Fibroblast of skin of right quadriceps (primary cell): Measurements from ENCODE around the gene ARHGEF9.
"Not testable (repeated sequence)": the region's sequence is repeated elsewhere in the genome, so short reads cannot be mapped to it uniquely, and the experiment has no call there.

Experiments
- DNase-seq: peaks from one replicate; pipeline ENCODE4 v3.0.0-alpha.2; 2013

ARHGEF9 gene

DNA sequence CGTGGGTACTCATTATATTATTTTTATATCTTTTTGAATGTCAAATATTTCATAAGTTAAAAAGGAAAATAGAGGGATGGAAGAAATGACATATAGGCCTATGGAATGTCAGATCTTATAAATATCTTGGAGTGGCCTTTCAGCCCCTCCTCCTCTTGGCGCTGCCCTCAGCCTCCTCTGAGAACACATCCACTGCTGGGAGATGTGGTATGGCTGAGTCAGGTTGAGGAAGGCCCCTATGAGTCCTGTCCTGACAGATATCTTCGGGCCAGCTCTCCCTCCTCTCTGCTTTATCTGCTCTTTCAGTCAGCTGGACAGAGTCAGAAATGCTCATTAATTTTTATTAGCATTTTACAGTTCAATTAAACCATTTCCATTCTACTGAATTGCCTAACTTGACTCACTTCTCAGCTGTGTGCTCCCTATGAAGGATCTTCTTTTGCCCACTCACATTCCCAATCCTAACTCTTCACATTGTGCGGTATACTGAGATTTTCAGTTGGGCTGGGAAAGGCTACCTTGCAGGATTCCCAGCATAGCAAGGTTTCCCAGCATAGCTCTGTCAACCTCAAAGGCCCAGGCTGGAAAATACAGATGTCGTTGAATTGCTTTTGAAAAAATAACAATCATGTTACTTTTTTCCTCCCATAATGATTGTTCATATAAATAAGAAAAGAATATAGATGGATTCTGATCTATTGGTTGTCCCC, 128.0 kb downstream of the ARHGEF9 start:
- peak; percentile 84 for DNase-seq

DNA sequence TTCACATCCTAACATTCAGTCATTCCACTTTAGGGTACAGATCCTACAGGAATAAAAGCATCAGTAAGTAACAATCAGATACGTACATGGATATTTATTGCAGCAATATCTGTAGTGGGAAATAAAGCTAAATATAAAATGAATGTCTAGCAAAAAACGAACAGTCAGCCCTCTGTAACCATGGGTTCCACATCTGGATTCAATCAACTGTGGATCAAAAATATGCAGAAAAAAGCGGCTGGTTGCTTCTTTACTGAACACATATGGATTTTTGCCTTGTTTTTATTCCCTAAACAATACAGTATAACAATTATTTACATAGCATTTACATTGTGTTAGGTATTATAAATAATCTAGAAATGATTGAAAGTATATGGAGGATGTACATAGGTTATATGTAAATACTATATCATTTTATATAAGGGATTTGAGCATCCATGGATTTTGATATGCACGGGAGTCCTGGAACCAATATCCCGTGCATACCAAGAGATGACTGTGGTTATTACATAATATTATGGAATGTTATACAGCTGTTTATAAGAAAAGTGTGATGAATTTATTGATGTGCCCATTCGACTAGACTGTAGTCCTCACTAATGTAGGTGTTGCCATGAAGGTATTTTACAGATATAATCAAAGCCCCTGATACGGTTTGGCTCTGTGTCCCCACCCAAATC, 132.8 kb downstream of the ARHGEF9 start:
- peak; percentile 79 for DNase-seq

DNA sequence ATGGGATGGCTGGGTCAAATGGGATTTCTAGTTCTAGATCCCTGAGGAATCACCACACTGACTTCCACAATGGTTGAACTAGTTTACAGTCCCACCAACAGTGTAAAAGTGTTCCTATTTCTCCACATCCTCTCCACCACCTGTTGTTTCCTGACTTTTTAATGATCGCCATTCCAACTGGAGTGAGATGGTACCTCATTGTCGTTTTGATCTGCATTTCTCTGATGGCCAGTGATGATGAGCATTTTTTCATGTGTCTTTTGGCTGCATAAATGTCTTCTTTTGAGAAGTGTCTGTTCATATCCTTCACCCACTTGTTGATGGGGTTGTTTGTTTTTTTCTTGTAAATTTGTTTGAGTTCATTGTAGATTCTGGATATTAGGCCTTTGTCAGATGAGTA, 139.3 kb downstream of the ARHGEF9 start:
- not testable (repeated sequence) for DNase-seq

DNA sequence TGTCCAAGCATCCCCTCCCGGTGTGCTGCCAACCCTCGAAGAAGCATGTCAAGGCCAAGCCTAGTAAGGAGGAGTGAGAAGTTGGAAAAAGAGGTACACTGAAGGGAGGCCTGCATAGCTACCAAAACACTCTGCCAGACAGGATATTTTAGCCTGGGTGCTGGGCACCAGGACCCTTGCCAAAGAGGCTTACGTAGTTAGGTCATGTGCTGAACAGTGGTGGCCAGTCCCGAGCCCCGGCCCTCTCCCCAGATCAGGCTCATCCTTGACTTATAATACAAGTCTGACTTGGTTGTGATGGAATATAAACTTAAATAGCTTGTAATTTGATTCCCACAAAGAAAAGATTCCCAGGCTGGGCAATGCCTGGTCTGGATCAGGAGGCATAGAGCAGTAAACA, 149.3 kb downstream of the ARHGEF9 start:
- DNase-seq = no peak

DNA sequence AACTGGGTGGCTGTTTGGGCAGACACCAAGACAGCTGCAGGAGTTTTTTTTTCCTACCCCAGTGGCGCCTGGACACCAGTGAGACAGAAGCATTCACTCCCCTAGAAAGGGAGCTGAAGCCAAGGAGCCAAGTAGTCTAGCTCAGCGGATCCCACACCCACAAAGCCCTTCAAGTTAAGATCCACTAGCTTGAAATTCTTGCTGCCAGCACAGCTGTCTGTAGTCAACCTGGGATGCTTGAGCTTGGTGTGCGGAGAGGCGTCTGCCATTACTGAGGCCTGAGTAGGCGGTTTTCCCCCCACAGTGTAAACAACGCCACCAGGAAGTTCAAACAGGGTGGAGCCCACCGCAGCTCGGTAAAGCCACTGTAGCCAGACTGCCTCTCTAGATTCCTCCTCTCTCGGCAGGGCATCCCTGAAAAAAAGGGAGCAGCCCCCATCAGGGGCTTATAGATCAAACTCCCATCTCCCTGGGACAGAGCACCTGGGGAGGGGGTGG, 171.4 kb downstream of the ARHGEF9 start:
- DNase-seq = no peak

DNA sequence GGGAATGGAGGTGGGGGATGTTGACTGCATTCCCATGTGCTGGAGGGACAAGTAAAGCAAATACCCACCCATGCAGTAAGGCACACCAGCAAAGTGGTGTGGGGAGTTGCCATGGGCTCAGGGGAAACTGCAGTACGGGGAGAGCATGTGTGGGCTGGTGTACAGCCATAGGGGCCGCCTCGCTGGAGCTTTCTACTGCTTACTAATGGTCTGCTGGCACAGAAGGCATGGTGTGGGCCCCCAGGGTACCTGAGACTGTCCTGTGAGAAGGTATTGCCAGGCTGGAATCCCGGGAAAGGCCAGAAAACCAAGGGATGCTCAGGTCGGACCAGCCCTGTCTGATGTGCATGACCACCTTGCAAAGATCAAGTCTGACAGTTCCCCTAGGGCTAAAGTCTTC, 199.1 kb downstream of the ARHGEF9 start:
- DNase-seq = no peak
